Activated CD4-positive, alpha-beta T cell treated with anti-CD3 and anti-CD28 coated beads, Interleukin-2, amount 50 U/mL, for 1 hour (primary cell): Measurements from ENCODE around the gene LRRC45.
"Not testable (repeated sequence)": the region's sequence is repeated elsewhere in the genome, so short reads cannot be mapped to it uniquely, and the experiment has no call there.

Experiments used
- DNase-seq: peaks from one replicate; pipeline ENCODE4 v3.0.0-alpha.2; 2020

The LRRC45 gene

GRCh38 chr17:82022981-82023446, at the start of gene LRRC45:
TSS of gene LRRC45 (plus strand) at chr17:82023305. CDS start at chr17:82023644, 339 bp downstream.
- DNase-seq = peak; percentile 100

- DNase-seq = no peak
These were observed 49.7 kb upstream of the LRRC45 start for GRCh38 chr17:81973432-81973831.

DNA sequence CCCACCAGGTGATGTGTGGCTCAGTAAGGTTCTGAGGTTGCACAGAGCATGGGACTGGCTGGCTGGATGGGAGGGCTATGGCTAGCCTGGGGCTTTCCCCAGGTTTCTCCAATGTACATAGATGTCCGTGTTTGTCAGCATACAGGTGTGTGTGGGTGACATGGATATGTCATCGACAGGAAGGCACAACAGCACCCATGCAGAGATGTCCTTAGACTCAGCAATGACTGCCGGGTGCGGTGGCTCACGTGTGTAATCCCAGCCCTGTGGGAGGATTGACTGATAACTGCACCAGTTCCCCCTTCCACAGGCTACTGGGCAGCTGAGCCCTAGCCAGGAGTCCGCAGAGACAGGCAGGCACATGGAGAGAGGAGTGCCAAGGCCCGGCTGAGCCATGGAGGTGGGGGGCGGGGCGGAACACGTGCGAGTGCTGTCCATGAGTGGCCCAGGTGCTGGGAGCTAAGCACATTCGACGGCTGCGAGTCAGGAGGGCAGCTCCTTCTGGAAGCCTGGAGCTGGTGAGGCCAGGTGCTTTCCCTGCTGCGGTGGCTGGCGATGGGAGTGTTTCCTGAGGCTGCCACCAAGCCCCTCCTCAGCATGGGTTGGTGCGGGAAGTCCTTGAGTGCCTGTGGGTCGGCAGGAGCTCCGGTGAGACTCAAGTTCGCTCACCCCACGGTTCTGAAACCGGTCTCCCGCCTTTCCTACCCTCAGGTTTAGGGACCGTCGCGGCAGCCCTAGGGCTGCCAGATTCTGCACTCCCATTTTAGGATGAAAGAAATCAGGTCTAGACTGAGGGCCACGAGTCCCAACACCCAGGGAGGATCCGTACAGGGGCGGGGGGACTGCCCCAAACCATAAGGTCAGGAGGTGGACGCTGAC, 46.5 kb upstream of the LRRC45 start:
- no peak for DNase-seq

- peak; percentile 91 for DNase-seq
These were observed 45.8 kb upstream of the LRRC45 start, which contains the start of gene ASPSCR1 for GRCh38 chr17:81977211-81977808. TSS of gene ASPSCR1 (plus strand) at chr17:81977629. CDS start at chr17:81977647, 18 bp downstream.

GRCh38 chr17:81978524-81979298, 44.4 kb upstream of the LRRC45 start:
- no peak for DNase-seq

DNA sequence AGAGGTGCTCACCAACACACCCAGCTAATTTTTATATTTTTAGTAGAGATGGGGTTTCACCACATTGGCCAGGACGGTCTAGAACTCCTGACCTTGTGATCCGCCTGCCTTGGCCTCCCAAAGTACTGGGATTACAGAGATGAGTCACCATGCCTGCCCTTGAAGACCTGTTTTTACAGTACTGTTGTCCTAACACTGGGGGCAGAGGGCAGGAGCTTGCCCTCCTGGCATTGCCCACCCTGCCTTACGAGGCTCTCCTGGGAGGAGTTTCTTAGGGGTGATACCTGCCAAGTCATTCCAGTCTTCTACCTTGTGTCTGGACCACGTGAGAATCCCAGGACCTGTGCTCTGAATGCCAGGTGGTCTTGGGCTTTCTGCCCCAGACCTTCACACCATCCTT, 43.0 kb upstream of the LRRC45 start:
- no peak for DNase-seq

DNA sequence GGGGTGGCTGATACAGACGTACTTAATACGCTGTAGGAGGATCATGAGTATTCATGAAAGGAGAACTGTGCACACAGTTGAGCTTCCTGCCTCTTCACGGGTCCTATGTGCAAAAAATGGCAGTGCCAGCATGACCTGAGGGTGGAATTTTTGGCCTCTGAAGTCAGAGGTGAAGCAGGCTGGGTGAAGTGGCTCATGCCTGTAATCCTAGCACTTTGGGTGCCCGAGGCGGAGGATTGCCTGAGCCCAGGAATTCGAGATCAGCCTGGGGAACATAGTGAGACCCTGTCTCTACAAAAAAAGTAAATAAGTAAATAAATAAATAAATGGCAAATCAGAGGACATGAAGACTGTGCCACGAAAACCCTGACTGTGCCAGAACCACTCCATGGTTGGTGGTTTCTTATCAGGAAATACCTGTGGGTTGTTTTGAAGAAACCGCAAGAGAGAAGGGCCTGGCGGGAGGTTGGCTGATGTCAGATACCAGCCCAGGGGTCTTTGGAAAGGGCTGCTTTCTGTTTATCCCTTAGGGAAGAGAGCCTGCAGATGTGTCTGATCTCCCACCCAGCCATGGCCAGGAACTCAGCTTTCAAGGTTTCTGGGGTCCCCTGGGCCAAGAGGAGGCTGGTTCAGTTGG, 42.3 kb upstream of the LRRC45 start:
- DNase-seq = no peak

DNA sequence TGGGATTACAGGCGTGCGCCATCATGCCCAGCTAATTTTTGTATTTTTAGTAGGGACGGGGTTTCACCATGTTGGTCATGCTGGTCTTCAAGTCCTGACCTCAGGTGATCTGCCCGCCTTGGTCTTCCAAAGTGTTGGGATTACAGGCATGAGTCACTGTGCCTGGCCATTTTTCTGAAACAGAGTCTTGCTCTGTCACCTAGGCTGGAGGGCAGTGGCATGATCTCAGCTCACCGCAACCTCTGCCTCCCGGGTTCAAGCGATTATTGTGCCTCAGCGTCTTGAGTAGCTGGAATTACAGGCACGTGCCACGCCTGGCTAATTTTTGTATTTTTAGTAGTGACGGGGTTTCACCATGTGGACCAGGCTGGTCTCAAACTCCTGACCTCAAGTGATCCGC, 41.6 kb upstream of the LRRC45 start:
- not testable (repeated sequence) for DNase-seq

DNA sequence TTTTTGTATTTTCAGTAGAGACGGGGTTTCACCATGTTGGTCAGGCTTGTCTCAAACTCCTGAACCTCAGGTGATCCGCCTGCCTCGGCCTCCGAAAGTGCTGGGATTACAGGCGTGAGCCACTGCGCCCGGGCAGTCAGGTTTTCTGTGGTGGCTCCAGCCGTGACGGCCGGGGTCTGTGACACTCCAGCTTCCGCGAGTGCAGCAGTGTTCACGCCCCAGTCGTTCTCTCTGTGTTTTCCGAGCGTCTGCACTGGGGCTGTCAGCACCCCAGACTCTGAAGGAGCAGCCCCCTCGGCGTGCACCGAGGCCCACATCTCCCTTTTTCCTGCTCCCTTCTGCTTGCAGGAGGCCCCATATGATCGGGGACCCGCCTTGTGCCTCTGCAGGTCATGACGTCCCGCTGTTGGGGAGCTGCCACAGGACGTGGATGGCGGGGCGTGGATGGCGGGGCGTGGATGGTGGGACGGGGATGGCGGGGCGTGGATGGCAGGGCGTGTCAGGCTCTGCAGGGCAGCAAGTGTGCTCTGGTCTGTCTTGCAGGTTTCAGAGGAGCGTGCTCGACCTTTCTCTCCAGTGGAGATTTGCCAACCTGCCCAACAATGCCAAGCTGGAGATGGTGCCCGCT, 40.0 kb upstream of the LRRC45 start:
- DNase-seq = no peak

GRCh38 chr17:81983639-81984373, 39.3 kb upstream of the LRRC45 start:
- DNase-seq = no peak

GRCh38 chr17:81984773-81985410, 38.2 kb upstream of the LRRC45 start:
- no peak for DNase-seq

GRCh38 chr17:81986606-81987005, 36.5 kb upstream of the LRRC45 start:
- DNase-seq = no peak

- no peak for DNase-seq
These were observed 35.8 kb upstream of the LRRC45 start for GRCh38 chr17:81987161-81987770.

DNA sequence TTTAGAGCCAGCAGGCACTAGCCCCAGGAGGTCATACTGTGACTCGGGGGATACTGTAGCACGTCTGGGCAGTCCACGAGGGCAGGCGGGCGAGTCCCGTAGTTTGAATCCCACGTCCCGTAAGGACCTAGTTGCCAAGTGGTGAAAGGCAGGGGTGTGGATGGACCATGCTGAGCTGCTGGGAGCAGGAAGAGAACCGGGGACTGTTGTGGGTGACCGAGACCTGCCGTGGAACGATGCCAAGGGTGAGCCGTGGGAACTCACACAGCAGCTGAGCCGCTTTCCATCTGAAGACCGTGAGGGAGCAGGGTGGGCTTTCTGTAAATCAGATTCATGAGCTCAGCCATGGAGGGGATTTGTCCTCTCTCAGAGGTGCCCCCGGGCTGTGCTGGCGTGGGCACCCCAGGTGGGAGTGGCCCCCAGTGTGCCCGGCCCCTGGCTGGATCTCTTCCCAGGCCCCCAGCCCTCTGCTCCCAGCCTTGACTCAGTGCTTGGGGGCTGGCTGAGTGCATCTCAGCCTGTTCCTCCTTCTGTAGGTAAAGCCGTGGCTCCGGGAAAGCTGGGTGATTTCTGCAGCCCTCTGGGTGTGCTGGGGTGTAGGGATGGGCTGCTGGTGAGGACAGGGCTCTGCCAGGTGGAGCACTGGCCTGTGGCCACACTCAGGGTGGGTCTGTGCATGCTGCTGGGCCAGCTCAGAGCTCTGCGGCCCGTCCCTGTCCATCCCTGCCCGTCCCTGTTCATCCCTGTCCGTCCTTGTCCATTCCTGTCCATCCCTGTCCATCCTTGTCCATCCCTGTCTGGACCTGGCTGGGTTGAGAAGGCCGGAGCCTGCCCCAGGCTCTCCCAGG, 32.0 kb upstream of the LRRC45 start:
- DNase-seq = no peak

GRCh38 chr17:81991684-81992305, 31.3 kb upstream of the LRRC45 start:
- DNase-seq = no peak

DNA sequence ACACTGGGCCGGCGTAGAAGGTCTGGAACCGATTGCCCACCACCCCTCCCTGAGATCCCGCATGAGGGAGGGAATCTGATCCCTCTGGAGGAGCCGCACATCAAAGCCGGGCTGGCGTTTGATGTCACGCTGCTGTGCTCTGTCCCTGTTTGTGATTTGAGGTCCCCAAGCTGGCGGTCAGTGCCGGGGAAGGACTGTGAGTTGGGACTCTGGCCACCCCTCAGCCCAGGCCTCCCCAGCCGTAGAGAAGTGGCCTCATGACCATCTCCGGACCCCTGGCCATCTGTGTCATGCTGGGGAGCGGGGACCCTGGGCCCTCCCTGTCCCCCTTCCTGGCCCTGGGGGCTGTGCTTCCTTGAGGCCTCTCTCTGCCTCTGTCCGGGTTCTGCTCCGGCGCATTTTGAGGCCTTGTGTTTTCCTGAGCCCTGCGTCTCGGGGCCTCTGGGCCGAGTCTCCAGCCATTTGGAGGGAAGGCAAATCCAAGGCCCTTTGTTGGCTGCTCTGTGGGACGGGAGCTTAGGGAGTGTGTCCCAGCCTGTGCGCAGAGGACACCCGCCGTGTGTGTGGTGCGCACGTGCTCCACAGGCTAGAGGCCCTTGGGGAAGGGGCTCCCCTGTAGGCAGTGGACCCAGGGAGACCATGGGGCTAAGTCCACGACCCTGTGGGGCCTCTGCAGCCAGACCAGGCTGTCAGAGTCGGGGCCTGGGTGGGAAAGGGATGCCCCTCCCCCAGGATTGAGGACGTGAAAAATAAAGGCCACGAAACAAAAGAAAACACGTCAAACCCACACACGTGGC, 30.6 kb upstream of the LRRC45 start:
- no peak for DNase-seq

DNA sequence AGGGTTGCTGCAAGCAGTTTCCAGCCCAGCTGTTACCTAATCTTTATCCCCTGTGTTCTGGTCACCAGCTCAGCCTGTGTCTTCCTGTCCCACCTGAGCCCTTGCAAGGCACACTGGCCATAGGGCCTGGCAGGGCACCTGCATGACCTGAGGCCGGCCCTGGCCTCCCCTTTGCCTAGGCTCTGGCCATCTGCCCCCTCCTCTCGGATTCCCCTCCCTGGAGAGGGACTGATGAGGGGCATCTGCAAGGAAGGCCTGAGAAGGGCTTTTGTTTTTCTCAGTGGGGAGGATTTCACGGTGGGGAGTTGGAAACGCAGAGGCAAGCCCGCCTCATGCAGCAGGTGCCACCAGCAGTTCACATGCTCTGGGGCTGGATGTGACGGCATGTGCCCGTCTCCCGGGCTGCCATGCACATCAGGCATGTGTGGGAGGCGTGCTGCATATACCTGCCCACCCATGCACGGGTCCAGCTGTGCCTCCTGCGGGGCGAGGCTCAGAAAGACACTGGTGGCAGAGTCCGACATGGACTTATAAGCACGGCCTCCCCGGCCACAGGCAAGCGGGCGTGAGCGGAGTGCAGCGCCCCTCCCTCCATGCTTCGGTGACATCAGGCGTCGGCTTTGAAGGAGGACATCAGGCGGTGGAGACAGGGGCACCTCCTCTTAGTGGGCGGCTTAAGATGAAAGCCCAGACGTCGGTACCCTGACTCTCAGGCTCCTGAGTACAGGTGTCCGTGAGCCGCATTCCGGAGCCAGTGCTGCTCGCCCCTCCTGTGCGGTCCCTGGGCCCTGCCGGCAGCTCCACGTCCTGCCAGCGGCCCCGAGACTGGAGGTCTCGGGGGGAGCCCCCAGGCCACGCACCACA, 29.1 kb upstream of the LRRC45 start:
- DNase-seq = no peak
